ENCODE measurements around the gene P2RY8. TPM values are rescaled to one million over a fixed set of nuclear protein-coding genes. Genes with fewer than 3 reads are reported as not detected.
A peak's percentile ranks its signal among the peaks of the same experiment; 100 is the strongest.

P2RY8 gene
- total and polyA plus RNA-seq, 2 of the 4 experiments (the other 2 are of a cell fraction), result not detected

DNA sequence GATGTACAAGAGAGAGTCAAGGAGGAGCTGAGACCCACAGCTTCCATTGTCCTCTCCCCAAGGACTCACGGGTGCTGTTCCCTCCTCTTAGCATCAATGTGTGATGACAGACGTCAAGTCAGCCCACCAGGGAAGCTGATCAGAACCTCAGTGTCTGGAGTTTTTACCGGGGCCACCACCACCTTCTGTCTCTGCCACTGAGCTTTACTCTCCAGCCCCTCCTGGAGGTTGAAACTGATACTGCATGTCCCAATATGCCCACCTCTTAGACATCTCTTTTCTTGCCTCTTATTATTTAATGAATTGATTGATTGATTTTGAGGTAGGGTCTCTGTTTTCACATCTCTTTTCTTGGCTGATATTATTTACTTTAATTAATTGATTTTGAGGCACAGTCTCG is 44.1 kb upstream of the P2RY8 start:
- H2BK15ac ChIP-seq (ENCODE audit: low read depth, low read length), result no peak overlapping the region
- H3K4me1 ChIP-seq (ENCODE audit: control insufficient read depth, insufficient read depth, low read length), result no peaks in the 10 kb centered on the region
- TF ChIP-seq RAD21 (IDR thresholded peaks at IDR 0.05; ENCODE audit: low read length) (0 out of 2 replicates have a peak, but pooled peaks have one; percentile 9), SMC3 (IDR thresholded peaks at IDR 0.05; ENCODE audit: low read depth, low read length) (no peak)
- TF ChIP-seq, protein P1, sequence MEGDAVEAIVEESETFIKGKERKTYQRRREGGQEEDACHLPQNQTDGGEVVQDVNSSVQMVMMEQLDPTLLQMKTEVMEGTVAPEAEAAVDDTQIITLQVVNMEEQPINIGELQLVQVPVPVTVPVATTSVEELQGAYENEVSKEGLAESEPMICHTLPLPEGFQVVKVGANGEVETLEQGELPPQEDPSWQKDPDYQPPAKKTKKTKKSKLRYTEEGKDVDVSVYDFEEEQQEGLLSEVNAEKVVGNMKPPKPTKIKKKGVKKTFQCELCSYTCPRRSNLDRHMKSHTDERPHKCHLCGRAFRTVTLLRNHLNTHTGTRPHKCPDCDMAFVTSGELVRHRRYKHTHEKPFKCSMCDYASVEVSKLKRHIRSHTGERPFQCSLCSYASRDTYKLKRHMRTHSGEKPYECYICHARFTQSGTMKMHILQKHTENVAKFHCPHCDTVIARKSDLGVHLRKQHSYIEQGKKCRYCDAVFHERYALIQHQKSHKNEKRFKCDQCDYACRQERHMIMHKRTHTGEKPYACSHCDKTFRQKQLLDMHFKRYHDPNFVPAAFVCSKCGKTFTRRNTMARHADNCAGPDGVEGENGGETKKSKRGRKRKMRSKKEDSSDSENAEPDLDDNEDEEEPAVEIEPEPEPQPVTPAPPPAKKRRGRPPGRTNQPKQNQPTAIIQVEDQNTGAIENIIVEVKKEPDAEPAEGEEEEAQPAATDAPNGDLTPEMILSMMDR (conservative IDR thresholded peaks at IDR 0.05; ENCODE audit: low read depth, low read length), result peak; percentile 29; the same call in 1 of the 2 replicates
- no CpG with 5 or more reads among the region's 4 CpGs for WGBS, 2 experiments (ENCODE audit: extremely low coverage in 2 of 2, insufficient read length in 1 of 2)
- ChIA-PET CTCF (no interaction called here), POLR2A (ENCODE audit: unreplicated experiment) (no interaction called here)
- H3K9ac ChIP-seq (ENCODE audit: low read depth, low read length), result no peak overlapping the region
- no peak overlapping the region for H3K23ac ChIP-seq (ENCODE audit: low read depth, low read length)
- peak overlapping the region; percentile 65 for H2AFZ ChIP-seq (replicated peaks; ENCODE audit: low read length, poor library complexity)
- ATAC-seq (ENCODE audit: low read depth) (no peak), DNase-seq (no peak)
- no peak overlapping the region for H4K8ac ChIP-seq (ENCODE audit: low read depth in 2 of 2, low read length in 2 of 2)
- in situ Hi-C loops (cut with MboI; ENCODE audit: low sequenced_read_pairs) (loop anchor here (25.0 kb wide), 1 partner anchor 119 kb away; the partner anchor contains the start of gene ASMTL), intact Hi-C loops (cut with micrococcal nuclease) (loop anchor here (1.0 kb wide), 1 partner anchor 127 kb away; no protein-coding TSS in a partner anchor), dilution Hi-C loops (cut with HindIII; ENCODE audit: low sequenced_read_pairs, unreplicated experiment) (no loop called here)
- no peak overlapping the region for H3K18ac ChIP-seq (ENCODE audit: low read depth, low read length)
- no peak overlapping the region for H3K4me3 ChIP-seq (ENCODE audit: insufficient read depth, low read depth, low read length)
- H3K4me2 ChIP-seq (ENCODE audit: low read depth, low read length), result no peak overlapping the region
- no peak overlapping the region for H3K56ac ChIP-seq (ENCODE audit: extremely low read depth, insufficient read depth, low read length)
- no peaks in the 10 kb centered on the region for H3K9me1 ChIP-seq (ENCODE audit: insufficient read depth, low read length)
- no peak overlapping the region for H2BK120ac ChIP-seq (ENCODE audit: low read depth, low read length)
- no peak overlapping the region for H2AK5ac ChIP-seq (ENCODE audit: low read depth, low read length)
- H2BK5ac ChIP-seq (ENCODE audit: low read depth, low read length, poor library complexity, severe bottlenecking), result no peak overlapping the region
- H3K14ac ChIP-seq (replicated peaks; ENCODE audit: low read depth, low read length), result no peak overlapping the region
- H3K4ac ChIP-seq (ENCODE audit: low read depth, low read length), result no peak overlapping the region
- no peak overlapping the region for H4K91ac ChIP-seq (ENCODE audit: insufficient read depth, low read depth, low read length)
- H3K27me3 ChIP-seq (ENCODE audit: control insufficient read depth, insufficient read depth, low read length), result no peaks in the 10 kb centered on the region
- H2AK9ac ChIP-seq (replicated peaks; ENCODE audit: low read depth, low read length, poor library complexity), result no peak overlapping the region
- BruUV-seq (replicated peaks), result no TSS peak
- H3K79me1 ChIP-seq (ENCODE audit: low read depth in 1 of 2, low read length in 2 of 2), result no peaks in the 10 kb centered on the region
- H3K36me3 ChIP-seq (ENCODE audit: control insufficient read depth, insufficient read depth, low read length), result no peaks in the 10 kb centered on the region
- no peaks in the 10 kb centered on the region for H3K9me3 ChIP-seq (ENCODE audit: control insufficient read depth, insufficient read depth, low read length)
- H3K27ac ChIP-seq (ENCODE audit: insufficient read depth, low read length), result no peak overlapping the region
- H4K20me1 ChIP-seq (ENCODE audit: insufficient read depth, low read length), result no peaks in the 10 kb centered on the region
- H2BK20ac ChIP-seq (ENCODE audit: low read depth, low read length), result no peak overlapping the region
- H4K5ac ChIP-seq (ENCODE audit: low read depth, low read length), result no peak overlapping the region
